Retinal pigment epithelial cell (primary cell): Measurements from ENCODE around the gene WDR35.
"Not testable (repeated sequence)": the region's sequence is repeated elsewhere in the genome, so short reads cannot be mapped to it uniquely, and the experiment has no call there.

Experiments
- DNase-seq: peaks from one replicate; pipeline ENCODE4 v3.0.0-alpha.2; 2010; ENCODE audit warnings: low read depth
- H3K4me3 ChIP-seq: 2 replicates; pipeline ENCODE4 v1.5.1; 2011; ENCODE audit warnings: mild to moderate bottlenecking, low read length, control low read depth, moderate library complexity
- CTCF ChIP-seq: conservative IDR thresholded peaks from 2 replicates; pipeline ENCODE4 v1.5.1; 2011; ENCODE audit warnings: low read depth, low read length, control low read depth, inconsistent platforms

Gene WDR35

GRCh38 chr2:19894134-19894792 is 95.6 kb downstream of the WDR35 start:
- H3K4me3 ChIP-seq = no peak overlapping the region
- TF ChIP-seq CTCF = no peak
- DNase-seq = no peak

DNA sequence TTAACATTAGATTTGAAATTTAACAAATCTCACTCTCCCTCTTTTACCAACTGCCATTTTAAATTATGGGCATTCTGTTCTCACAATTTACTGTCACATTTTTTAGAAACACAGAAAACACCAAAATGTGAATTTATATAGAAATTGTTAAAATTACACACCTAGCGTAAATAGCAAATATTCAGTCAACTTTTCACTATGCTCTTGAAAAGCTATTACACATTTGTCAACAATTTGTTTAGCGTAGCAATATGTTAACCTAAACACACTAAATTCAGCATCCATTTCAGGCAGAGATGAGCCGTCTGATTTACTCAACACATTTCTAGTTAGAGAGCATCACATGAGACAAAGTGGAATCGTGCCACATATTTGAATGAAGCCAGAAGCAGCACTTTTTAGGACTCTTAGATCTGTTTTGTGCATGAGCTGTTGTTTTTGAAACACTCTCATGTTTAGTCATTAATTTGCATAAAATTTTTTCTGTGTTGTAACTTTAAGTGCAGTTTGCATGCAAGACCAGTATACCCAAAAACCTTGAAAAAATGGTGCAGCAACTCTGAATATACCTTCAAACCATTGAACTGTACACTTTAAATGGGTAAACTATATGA is 96.3 kb downstream of the WDR35 start:
- no peak for TF ChIP-seq CTCF
- H3K4me3 ChIP-seq = no peak overlapping the region
- DNase-seq = no peak

DNA sequence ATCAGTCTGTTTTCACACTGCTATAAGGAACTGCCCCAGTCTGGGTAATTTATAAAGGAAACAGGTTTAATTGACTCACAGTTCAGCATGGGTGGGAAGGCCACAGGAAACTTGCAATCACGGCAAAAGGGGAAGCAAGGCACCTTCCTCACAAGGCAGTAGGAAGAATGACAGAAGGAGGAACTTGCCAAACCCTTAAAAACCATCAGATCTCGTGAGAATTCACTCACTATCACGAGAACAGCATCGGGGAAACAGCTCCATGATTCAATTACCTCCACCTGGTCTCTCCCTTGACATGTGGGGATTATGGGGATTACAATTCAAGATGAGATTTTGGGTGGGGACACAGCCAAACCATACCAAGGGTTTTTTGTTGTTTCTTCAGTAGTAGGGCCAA is 97.9 kb downstream of the WDR35 start:
- DNase-seq = not testable (repeated sequence)

DNA sequence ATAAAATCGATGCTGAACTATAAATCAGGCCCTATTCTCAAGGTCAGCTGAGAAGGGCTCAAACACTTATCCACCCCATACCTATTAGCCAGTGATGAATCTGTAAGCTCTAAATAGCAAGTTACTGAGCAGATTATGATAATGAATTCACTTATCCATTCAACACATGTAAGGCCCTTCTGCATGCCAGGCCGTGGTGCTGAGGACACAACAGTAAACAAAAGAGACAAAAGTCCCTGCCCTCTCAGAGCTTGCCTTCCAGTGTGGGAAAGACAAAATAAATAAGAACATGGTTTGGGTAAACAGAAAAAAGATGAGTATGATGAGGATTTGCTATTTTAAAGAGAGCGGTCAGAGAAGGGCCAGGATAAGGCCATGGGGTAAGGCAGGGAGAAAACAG is 99.8 kb downstream of the WDR35 start:
- TF ChIP-seq CTCF = no peak
- DNase-seq = no peak

More for the DNA sequence above, 97.9 kb downstream of the WDR35 start:
- H3K4me3 ChIP-seq = not testable (repeated sequence)

GRCh38 chr2:19888831-19889230 is 101.1 kb downstream of the WDR35 start:
- H3K4me3 ChIP-seq = no peak overlapping the region
- no peak for DNase-seq
- TF ChIP-seq CTCF = no peak

More for the DNA sequence above, 99.8 kb downstream of the WDR35 start:
- H3K4me3 ChIP-seq = no peak overlapping the region

- no peak for TF ChIP-seq CTCF
- DNase-seq = no peak
- no peak overlapping the region for H3K4me3 ChIP-seq
Measured at GRCh38 chr2:19887510-19887909, 102.4 kb downstream of the WDR35 start.

- no peak overlapping the region for H3K4me3 ChIP-seq
- no peak for DNase-seq
- no peak for TF ChIP-seq CTCF
Measured at GRCh38 chr2:19886261-19886660, 103.6 kb downstream of the WDR35 start.

GRCh38 chr2:19885791-19886190 is 104.1 kb downstream of the WDR35 start:
- no peak overlapping the region for H3K4me3 ChIP-seq
- TF ChIP-seq CTCF = no peak
- no peak for DNase-seq
